GM12878 (cell line): Measurements from ENCODE around the gene ATP2A2. TPM values are rescaled to one million over a fixed set of nuclear protein-coding genes. Genes with fewer than 3 reads are reported as not detected.

Experiments
- ATAC-seq: fragments of 200-7000 bp; cut with Tn5 transposase; 3 replicates; pipeline ENCODE4 v1.9.1; 2020; ENCODE audit warnings: mild to moderate bottlenecking, moderate library complexity
- BruUV-seq: library from RNA; stranded (reverse); fragments of 400-500 nt; replicated peaks from 2 replicates; lab custom pipeline; 2021; lab: Mats Ljungman, UMichigan
- CTCF ChIA-PET: fragments of 300-600 bp; sonication (Branson Sonifier 250); formaldehyde crosslinking; extraction: SDS; loops from one replicate; lab custom pipeline; 2021; ENCODE audit warnings: inconsistent platforms; lab: Yijun Ruan, JAX
- POLR2A ChIA-PET: fragments of 350-600 bp; formaldehyde crosslinking; extraction: SDS; loops from one replicate; lab custom pipeline; 2021; ENCODE audit warnings: inconsistent platforms; lab: Charles Lee
- RAD21 ChIA-PET: fragments of 300-600 bp; sonication (Branson Sonifier 250); formaldehyde crosslinking; loops from one replicate; lab custom pipeline; 2023; ENCODE audit warnings: antibody characterized with exemption; ENCODE audit not compliant: unreplicated experiment; lab: Charles Lee
- SMC1A ChIA-PET: fragments of 300-600 bp; sonication (Branson Sonifier 250); formaldehyde crosslinking; loops from one replicate; lab custom pipeline; 2023; ENCODE audit not compliant: unreplicated experiment, uncharacterized antibody; lab: Charles Lee
- DNase-seq: peaks from one replicate; pipeline ENCODE4 v3.0.0-alpha.2; 2011; ENCODE audit warnings: low read depth, low spot score
- FAIRE-seq: peaks from 3 replicates; lab custom pipeline; 2011; peaks lifted over from hg19 to GRCh38; lab: Jason Lieb, UNC
- H2AFZ ChIP-seq: 2 replicates; pipeline ENCODE4 v1.6.0; 2011; ENCODE audit warnings: low read depth, low read length, control low read depth; ENCODE audit not compliant: control insufficient read depth
- H3K27ac ChIP-seq: 2 replicates; pipeline ENCODE4 v1.5.1; 2011; ENCODE audit warnings: control low read depth; ENCODE audit not compliant: control insufficient read depth, insufficient read depth
- H3K27me3 ChIP-seq, 2 experiments: replicated peaks in 1 of 2; 2 replicates each; pipeline versions ENCODE4 v1.6.0 to v1.6.1; 2011; ENCODE audit warnings: low read length in 1 of 2; ENCODE audit not compliant: control insufficient read depth in 2 of 2, insufficient read depth in 2 of 2
- H3K36me3 ChIP-seq, 2 experiments: 2 replicates each; pipeline ENCODE4 v1.5.1; 2011; ENCODE audit warnings: low read length in 1 of 2; ENCODE audit not compliant: control insufficient read depth in 2 of 2, insufficient read depth in 2 of 2
- H3K4me1 ChIP-seq: 2 replicates; pipeline ENCODE4 v1.6.1; 2011; ENCODE audit warnings: mild to moderate bottlenecking, low read length, moderate library complexity, mixed read lengths; ENCODE audit not compliant: control insufficient read depth, insufficient read depth
- H3K4me2 ChIP-seq: 2 replicates; pipeline ENCODE4 v1.6.0; 2011; ENCODE audit warnings: control low read depth; ENCODE audit not compliant: control insufficient read depth, insufficient read depth
- H3K4me3 ChIP-seq: fragments of 200-600 bp; sonication (generic); 2 replicates; pipeline ENCODE4 v1.5.1; 2016
- H3K79me2 ChIP-seq: 2 replicates; pipeline ENCODE4 v1.6.0; 2011; ENCODE audit warnings: low read length; ENCODE audit not compliant: control insufficient read depth, insufficient read depth
- H3K9ac ChIP-seq: 2 replicates; pipeline ENCODE4 v1.8.0; 2011; ENCODE audit warnings: low read length, control low read depth, mixed read lengths; ENCODE audit not compliant: control insufficient read depth, insufficient read depth
- H3K9me3 ChIP-seq: replicated peaks from 3 replicates; pipeline ENCODE4 v1.5.1; 2011; ENCODE audit warnings: mild to moderate bottlenecking, low read length; ENCODE audit not compliant: control insufficient read depth, insufficient read depth
- H4K20me1 ChIP-seq: 2 replicates; pipeline ENCODE4 v1.6.0; 2011; ENCODE audit not compliant: control insufficient read depth, insufficient read depth
- JUND ChIP-seq: IDR thresholded peaks from 2 replicates; pipeline ENCODE4 v1.6.1; 2012; ENCODE audit warnings: low read depth, mild to moderate bottlenecking, low read length, improper control_type of control experiment, moderate library complexity
- NFYA ChIP-seq: IDR thresholded peaks from 2 replicates; pipeline ENCODE4 v1.6.1; 2011; ENCODE audit warnings: low read depth, mild to moderate bottlenecking, low read length, improper control_type of control experiment, borderline replicate concordance
- PAX8 ChIP-seq: fragments of 450-650 bp; IDR thresholded peaks from 2 replicates; pipeline ENCODE4 v1.6.1; 2017; ENCODE audit warnings: mild to moderate bottlenecking, moderate library complexity
- WGBS: methylation state at CpG from one replicate; pipeline ENCODE4 v1.1.6; 2016; ENCODE audit warnings: low lambda C conversion rate; ENCODE audit not compliant: insufficient replicate concordance, insufficient coverage; ENCODE audit errors: missing lambda C conversion rate; 5-methylcytosine and 5-hydroxymethylcytosine counted together
- in situ Hi-C: fragments of 300-500 bp; cut with MboI; formaldehyde crosslinking; loops from 9 replicates; pipeline ENCODE4 v1.14.3; 2018; ENCODE audit warnings: mixed read lengths
- intact Hi-C: fragments of 100-400 bp; cut with micrococcal nuclease; formaldehyde crosslinking; loops from one replicate; pipeline ENCODE4 v1.14.2; 2022; ENCODE audit not compliant: unreplicated experiment
- polyA plus RNA-seq, 11 experiments: library from polyadenylated mRNA; depleted of rRNA in 4 of 11; unstranded in 6 of 11; stranded (reverse) in 5 of 11; fragments of >200 nt; fragmentation: Nextera tagmentation in 4 of 11; fragmentation: Illumina TruSeq in 1 of 11; extraction: Ambion mirVana in 4 of 11; extraction: Trizol in 1 of 11; gene quantifications; 1 replicate in 1 of 11; 2 replicates in 10 of 11; pipeline versions ENCODE4 v1.2.1 to v1.2.3, GENCODE V29; 2011 to 2016; ENCODE audit warnings: inconsistent platforms in 2 of 11, missing spikeins in 2 of 11, low read depth in 1 of 11
- total RNA-seq, 4 experiments: library from RNA; depleted of rRNA in 3 of 4; stranded (reverse); fragments of >200 nt in 3 of 4; fragmentation: Illumina TruSeq in 1 of 4; extraction: Trizol in 1 of 4; gene quantifications; 2 replicates each; pipeline versions ENCODE4 v1.2.1 to v1.2.3, GENCODE V29; 2013 to 2021
- TF ChIP-seq, protein P1 (sequence below): IDR thresholded peaks from 2 replicates; pipeline ENCODE4 v1.6.1; 2012; ENCODE audit warnings: low read length, inconsistent platforms

The ATP2A2 gene
- total and polyA plus RNA-seq, 10 of the 15 experiments (the other 5 are each of a cell fraction or from before 2014, with no cell fraction given) = 3.7 to 133 (median 34.4) TPM

- RAD21 ChIA-PET = no interaction called here
- BruUV-seq = no TSS peak
These were observed 11.4 kb upstream of the ATP2A2 start for GRCh38 chr12:110269622-110270124.

More at GRCh38 chr12:110269622-110270124, 11.4 kb upstream of the ATP2A2 start:
- intact Hi-C loops = no loop called here
- Histone ChIP-seq H3K27ac (no peak overlapping the region), H4K20me1 (no peaks in the 10 kb centered on the region), H3K79me2 (no peaks in the 10 kb centered on the region), H2AFZ (no peak overlapping the region), H3K36me3 (no peaks in the 10 kb centered on the region), H3K27me3 (no peaks in the 10 kb centered on the region; a peak in 1 of 4 replicates), H3K4me2 (no peak overlapping the region), H3K9me3 (no peaks in the 10 kb centered on the region), H3K4me3 (no peak overlapping the region), H3K4me1 (peaks cover 5% of the 10 kb centered on the region), H3K9ac (no peak overlapping the region)
- ChIA-PET POLR2A (interaction anchor here (1.0 kb wide), 1 partner anchor 17 kb away, joined by 3 read pairs; no protein-coding TSS in a partner anchor), SMC1A (interaction anchor here (0.6 to 1.8 kb wide), 2 partner anchors 10 to 615 kb away, joined by 5 to 6 read pairs; partner anchors contain the start of gene ATP2A2), CTCF (no interaction called here)
- in situ Hi-C loops = no loop called here
- FAIRE-seq (no peak), DNase-seq (no peak), ATAC-seq (no peak)
- TF ChIP-seq NFYA (no peak), PAX8 (no peak), JUND (no peak)
- TF ChIP-seq, protein P1, sequence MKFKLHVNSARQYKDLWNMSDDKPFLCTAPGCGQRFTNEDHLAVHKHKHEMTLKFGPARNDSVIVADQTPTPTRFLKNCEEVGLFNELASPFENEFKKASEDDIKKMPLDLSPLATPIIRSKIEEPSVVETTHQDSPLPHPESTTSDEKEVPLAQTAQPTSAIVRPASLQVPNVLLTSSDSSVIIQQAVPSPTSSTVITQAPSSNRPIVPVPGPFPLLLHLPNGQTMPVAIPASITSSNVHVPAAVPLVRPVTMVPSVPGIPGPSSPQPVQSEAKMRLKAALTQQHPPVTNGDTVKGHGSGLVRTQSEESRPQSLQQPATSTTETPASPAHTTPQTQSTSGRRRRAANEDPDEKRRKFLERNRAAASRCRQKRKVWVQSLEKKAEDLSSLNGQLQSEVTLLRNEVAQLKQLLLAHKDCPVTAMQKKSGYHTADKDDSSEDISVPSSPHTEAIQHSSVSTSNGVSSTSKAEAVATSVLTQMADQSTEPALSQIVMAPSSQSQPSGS = no peak
- 38% methylated on average over 8 of the region's 8 CpGs for WGBS
